ENCODE results near the gene SH3BP5L.

DNA sequence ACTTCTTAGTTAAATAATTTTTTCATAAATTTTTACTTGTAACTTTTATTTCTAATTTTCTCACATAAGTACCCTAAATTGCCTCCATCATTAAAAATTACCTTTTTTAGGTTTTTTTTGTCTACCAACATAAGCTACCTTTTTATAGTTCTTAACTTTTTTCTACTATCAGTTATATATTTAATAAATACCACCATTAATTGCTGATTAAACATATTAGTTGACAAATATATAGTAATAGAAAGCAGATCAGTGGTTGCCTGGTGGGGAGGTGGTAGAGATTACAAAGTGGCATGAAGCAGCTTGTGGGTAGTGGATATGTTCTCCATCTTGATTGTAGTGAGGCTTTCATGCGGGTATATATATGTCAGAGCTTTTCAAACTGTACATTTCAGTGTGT is 6.1 kb upstream of the SH3BP5L start:
- no peak for TF ChIP-seq POLR2A (IDR thresholded peaks at IDR 0.05)
- TF ChIP-seq, protein P1, sequence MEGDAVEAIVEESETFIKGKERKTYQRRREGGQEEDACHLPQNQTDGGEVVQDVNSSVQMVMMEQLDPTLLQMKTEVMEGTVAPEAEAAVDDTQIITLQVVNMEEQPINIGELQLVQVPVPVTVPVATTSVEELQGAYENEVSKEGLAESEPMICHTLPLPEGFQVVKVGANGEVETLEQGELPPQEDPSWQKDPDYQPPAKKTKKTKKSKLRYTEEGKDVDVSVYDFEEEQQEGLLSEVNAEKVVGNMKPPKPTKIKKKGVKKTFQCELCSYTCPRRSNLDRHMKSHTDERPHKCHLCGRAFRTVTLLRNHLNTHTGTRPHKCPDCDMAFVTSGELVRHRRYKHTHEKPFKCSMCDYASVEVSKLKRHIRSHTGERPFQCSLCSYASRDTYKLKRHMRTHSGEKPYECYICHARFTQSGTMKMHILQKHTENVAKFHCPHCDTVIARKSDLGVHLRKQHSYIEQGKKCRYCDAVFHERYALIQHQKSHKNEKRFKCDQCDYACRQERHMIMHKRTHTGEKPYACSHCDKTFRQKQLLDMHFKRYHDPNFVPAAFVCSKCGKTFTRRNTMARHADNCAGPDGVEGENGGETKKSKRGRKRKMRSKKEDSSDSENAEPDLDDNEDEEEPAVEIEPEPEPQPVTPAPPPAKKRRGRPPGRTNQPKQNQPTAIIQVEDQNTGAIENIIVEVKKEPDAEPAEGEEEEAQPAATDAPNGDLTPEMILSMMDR (IDR thresholded peaks at IDR 0.05): no peak
